ENCODE data around the gene HAO2. TPM values are rescaled to one million over a fixed set of nuclear protein-coding genes. Genes with fewer than 3 reads are reported as not detected.

The HAO2 gene
- total RNA-seq, result not detected in 2 replicates

GRCh38 chr1:119368554-119368953 is at the start of gene HAO2:
HAO2 (plus strand) TSS chr1:119368785; CDS start chr1:119381086, 12,301 bp downstream.

GRCh38 chr1:119414950-119415349 is 46.4 kb downstream of the HAO2 start, which contains the start of gene HSD3B2:
HSD3B2 (plus strand) TSS chr1:119415150; CDS start chr1:119415420, 270 bp downstream.

Other genes with a start within 250 kb of the HAO2 start
- 14.7 and 19.4 TPM in 2 replicates for gene WARS2, start 228.1 kb upstream of the HAO2 start, total RNA-seq
- not detected in 2 replicates for gene HSD3B2, start 46.4 kb downstream of the HAO2 start, total RNA-seq
- gene HSD3B1, start 138.4 kb downstream of the HAO2 start, total RNA-seq, result 0.16 TPM in 1 of 2 replicates, not detected in the other

Measured in bronchial smooth muscle cell (primary cell).